Stimulated activated naive CD8-positive, alpha-beta T cell treated with anti-CD3 and anti-CD28 coated beads, Interleukin-15, Interleukin-2, amounts not matched to agents 100 ng/mL and 50 ng/mL, for 24 hours (primary cell): ENCODE data around the gene BRME1.
"Not testable (repeated sequence)": the region's sequence is repeated elsewhere in the genome, so short reads cannot be mapped to it uniquely, and the experiment has no call there.

ENCODE experiments used
- H3K27ac Mint-ChIP-seq: one replicate; pipeline ENCODE4 v1.8.0; 2021; ENCODE audit warnings: mild to moderate bottlenecking, mixed read lengths
- H3K27me3 Mint-ChIP-seq: one replicate; pipeline ENCODE4 v1.8.0; 2021; ENCODE audit warnings: mixed read lengths
- H3K36me3 Mint-ChIP-seq: one replicate; pipeline ENCODE4 v1.8.0; 2021; ENCODE audit warnings: low read depth, mixed read lengths
- H3K4me1 Mint-ChIP-seq: one replicate; pipeline ENCODE4 v1.8.0; 2021; ENCODE audit warnings: low read depth, mixed read lengths
- H3K4me3 Mint-ChIP-seq: one replicate; pipeline ENCODE4 v1.8.0; 2021; ENCODE audit warnings: mild to moderate bottlenecking, mixed read lengths
- H3K9me3 Mint-ChIP-seq: one replicate; pipeline ENCODE4 v1.8.0; 2021; ENCODE audit warnings: mixed read lengths

BRME1 gene

DNA sequence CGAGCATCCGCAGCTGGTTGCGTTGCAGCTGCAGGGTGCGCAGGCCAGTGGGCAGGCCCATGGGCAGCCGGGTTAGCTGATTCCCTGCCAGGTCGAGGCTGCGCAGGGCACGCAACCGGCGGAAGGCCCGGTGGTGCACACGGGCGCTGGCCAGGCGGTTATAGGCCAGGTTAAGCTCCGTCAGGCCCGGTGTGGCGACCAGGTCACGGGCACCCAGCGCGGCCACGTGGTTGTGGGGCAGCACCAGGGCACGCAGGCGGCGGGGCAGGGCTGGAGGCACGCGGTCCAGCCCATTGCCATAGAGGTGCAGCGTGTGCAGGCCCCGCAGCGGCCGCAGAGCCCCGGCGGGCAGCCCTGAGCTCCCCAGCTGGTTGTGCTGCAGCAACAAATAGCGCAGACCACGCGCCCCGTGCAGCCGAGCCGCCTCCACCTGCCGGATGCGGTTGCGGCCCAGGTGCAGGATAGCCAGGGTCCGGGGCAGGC is 27.0 kb upstream of the BRME1 start:
- Mint-ChIP-seq H3K36me3 (no peaks in the 10 kb centered on the region), H3K9me3 (no peaks in the 10 kb centered on the region), H3K27me3 (peaks cover 5% of the 10 kb centered on the region), H3K4me1 (no peaks in the 10 kb centered on the region), H3K27ac (no peak overlapping the region), H3K4me3 (no peak overlapping the region)

DNA sequence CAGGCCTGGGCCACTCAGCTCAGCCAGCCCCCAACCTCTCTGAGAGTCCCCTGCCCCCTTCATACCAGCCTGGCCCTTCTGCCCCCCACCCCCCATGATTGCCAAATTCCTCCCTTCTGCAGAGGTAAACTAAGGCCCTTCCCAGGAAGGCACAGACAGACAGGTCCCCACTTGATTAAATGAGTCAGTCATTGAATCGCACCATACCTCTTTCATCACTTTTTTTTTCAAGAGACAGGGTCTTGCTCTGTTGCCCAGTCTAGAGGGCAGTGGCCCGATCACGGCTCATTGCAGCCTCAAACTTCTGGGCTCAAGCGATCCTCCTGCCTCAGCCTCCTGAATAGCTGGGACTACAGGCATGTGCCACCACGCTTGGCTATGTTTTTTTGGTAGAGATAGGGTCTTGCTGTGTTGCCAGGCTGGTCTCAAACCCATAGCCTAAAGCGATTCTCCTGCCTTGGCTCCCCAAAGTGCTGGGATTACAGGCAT is 26.3 kb upstream of the BRME1 start:
- peaks cover 2% of the 10 kb centered on the region for H3K36me3 Mint-ChIP-seq
- no peaks in the 10 kb centered on the region for H3K9me3 Mint-ChIP-seq
- no peak overlapping the region for H3K4me3 Mint-ChIP-seq
- no peak overlapping the region for H3K27ac Mint-ChIP-seq
- H3K4me1 Mint-ChIP-seq = no peaks in the 10 kb centered on the region
- H3K27me3 Mint-ChIP-seq = peaks cover under 1% of the 10 kb centered on the region

DNA sequence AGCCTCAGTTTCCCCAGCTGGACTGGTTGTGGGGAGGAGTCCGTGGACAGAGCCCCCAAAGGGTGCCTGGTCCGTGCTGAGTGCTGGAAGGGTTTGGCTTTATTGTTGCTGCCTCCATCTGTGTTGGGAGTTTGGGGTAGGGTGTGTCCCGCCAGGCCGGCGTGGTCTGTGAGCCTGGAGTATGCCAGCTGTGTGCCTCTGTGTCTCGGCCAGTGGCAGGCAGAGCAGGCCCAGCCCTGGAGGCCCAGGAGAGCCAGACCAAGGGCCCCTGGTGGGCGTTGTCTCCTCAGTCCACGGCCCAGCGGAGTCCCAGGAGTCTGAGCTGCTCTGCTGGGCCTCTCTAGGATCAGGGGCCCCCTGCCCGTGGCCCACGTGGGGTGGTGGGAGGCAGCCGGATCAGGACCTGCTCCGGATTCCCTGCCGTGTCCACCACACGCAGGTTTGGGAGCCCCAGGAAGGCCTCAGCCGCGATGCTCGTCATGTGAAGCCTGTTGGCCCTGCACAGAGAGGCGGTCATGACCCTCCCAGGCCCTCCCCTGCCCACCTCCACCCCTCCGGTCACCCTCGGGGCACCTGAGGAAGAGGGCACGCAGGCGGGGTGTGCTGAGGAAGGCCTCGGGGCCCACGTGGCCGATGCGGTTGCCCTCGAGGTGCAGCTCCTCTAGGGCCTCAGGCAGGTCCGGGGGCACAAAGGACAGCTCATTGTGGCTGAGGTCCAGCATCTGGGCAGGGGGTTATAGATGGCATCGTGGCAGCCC is 25.7 kb upstream of the BRME1 start:
- H3K27ac Mint-ChIP-seq = no peak overlapping the region
- no peaks in the 10 kb centered on the region for H3K9me3 Mint-ChIP-seq
- H3K27me3 Mint-ChIP-seq = no peaks in the 10 kb centered on the region
- H3K36me3 Mint-ChIP-seq = peaks cover 5% of the 10 kb centered on the region
- no peak overlapping the region for H3K4me3 Mint-ChIP-seq
- no peaks in the 10 kb centered on the region for H3K4me1 Mint-ChIP-seq

DNA sequence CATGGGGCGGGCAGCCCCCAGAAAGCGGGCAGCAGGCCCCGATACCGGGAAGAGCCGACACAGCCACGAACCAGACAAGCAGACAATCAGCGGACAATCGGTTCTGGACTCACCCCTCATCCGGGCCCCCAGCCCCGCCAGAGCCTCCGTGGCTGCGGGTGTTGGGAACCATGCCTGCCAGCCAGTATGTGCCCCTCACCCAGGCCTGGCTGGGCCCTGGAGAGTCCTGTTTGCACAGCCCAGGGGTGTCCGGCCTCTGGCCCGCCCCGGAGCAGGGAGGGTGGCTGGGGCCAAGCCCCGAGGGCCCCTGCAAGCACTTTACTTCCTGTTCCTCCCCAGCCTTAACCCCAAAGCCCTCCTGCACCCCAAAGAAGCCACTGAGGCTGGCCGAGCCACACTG is 24.5 kb upstream of the BRME1 start:
- H3K9me3 Mint-ChIP-seq = no peaks in the 10 kb centered on the region

DNA sequence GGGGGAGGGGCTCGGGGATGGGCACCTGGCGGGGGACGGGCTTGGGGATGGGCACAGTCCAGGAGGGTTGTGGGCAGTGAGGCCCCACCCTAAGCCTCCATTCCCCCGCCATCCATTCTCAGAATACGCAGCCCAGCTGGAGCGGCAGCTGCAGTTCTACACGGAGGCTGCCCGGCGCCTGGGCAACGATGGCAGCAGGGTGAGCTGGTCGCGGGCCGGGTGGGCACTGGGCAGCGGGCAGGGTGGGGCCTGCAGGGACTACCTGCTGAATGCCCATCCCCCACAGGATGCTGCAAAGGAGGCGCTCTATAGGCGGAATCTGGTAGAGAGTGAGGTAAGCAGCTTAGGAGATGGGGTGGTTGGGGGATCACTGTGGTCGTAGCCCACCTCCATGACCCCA is 24.0 kb upstream of the BRME1 start:
- Mint-ChIP-seq H3K27me3 (no peaks in the 10 kb centered on the region), H3K4me3 (no peak overlapping the region), H3K9me3 (no peaks in the 10 kb centered on the region), H3K27ac (no peak overlapping the region), H3K4me1 (no peaks in the 10 kb centered on the region), H3K36me3 (peaks cover 6% of the 10 kb centered on the region)

More for the DNA sequence above, 24.5 kb upstream of the BRME1 start:
- no peaks in the 10 kb centered on the region for H3K27me3 Mint-ChIP-seq
- no peaks in the 10 kb centered on the region for H3K4me1 Mint-ChIP-seq
- no peak overlapping the region for H3K27ac Mint-ChIP-seq
- H3K36me3 Mint-ChIP-seq = peaks cover 5% of the 10 kb centered on the region
- H3K4me3 Mint-ChIP-seq = no peak overlapping the region

DNA sequence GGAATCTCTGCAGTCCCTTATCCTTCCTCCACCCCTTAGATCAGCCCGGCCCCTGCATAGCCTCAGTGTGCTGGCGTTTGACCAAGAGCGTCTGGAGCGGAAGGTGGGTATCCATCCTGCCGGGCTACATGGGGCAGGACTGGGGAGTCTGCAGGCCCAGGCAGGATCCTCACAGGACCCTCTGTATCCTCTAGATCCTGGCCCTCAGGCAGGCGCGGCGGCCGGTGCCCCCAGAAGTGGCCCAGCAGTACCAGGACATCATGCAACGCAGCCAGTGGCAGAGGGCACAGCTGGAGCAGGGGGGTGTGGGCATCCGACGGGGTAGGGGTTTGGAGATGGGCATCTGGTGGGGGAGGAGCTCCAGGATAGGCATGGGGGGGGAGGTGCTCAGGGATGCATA is 23.4 kb upstream of the BRME1 start:
- H3K4me3 Mint-ChIP-seq = no peak overlapping the region
- no peaks in the 10 kb centered on the region for H3K4me1 Mint-ChIP-seq
- no peaks in the 10 kb centered on the region for H3K27me3 Mint-ChIP-seq
- H3K36me3 Mint-ChIP-seq = peaks cover 10% of the 10 kb centered on the region
- no peaks in the 10 kb centered on the region for H3K9me3 Mint-ChIP-seq
- no peak overlapping the region for H3K27ac Mint-ChIP-seq

DNA sequence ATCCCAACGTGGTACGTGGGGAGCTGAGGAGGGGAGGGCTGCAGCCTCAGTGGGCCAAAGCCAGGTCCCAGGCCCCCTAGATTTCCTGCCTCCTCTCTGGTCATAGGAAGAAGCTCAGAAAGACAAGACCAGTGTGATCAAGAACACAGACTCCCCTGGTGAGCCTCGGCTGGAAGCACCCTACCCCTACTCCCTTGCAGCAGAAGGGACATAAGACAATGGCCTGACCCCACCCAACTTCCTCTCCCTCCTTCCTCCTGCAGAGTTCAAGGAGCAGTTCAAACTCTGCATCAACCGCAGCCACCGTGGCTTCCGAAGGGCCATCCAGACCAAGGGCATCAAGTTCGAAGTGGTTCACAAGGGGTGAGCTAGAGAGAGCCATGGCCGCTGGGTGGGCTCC is 20.8 kb upstream of the BRME1 start:
- H3K27ac Mint-ChIP-seq = no peak overlapping the region
- peaks cover 27% of the 10 kb centered on the region for H3K36me3 Mint-ChIP-seq

DNA sequence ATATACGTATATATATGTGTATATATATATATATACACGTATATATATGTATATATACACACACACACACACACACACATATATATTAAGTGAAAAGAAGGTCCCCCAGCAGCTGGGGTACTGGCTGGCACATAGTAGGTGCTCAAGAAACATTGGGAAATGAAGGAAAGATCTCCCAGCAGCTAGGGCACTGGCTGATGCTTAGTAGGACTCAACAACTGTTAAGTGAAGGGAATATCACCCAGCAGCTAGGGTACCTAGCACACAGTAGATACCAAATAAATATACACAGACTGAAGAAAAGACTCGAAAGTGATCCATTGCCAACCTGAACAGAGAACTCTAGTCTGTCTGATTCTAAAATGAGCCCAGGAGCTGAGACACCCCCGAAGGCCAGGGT is 20.1 kb upstream of the BRME1 start:
- Mint-ChIP-seq H3K27ac (no peak overlapping the region), H3K4me3 (no peak overlapping the region), H3K36me3 (peaks cover 34% of the 10 kb centered on the region), H3K4me1 (no peaks in the 10 kb centered on the region), H3K27me3 (no peaks in the 10 kb centered on the region), H3K9me3 (peaks cover 2% of the 10 kb centered on the region)

More for the DNA sequence above, 20.8 kb upstream of the BRME1 start:
- Mint-ChIP-seq H3K27me3 (no peaks in the 10 kb centered on the region), H3K9me3 (no peaks in the 10 kb centered on the region), H3K4me3 (no peak overlapping the region), H3K4me1 (no peaks in the 10 kb centered on the region)

DNA sequence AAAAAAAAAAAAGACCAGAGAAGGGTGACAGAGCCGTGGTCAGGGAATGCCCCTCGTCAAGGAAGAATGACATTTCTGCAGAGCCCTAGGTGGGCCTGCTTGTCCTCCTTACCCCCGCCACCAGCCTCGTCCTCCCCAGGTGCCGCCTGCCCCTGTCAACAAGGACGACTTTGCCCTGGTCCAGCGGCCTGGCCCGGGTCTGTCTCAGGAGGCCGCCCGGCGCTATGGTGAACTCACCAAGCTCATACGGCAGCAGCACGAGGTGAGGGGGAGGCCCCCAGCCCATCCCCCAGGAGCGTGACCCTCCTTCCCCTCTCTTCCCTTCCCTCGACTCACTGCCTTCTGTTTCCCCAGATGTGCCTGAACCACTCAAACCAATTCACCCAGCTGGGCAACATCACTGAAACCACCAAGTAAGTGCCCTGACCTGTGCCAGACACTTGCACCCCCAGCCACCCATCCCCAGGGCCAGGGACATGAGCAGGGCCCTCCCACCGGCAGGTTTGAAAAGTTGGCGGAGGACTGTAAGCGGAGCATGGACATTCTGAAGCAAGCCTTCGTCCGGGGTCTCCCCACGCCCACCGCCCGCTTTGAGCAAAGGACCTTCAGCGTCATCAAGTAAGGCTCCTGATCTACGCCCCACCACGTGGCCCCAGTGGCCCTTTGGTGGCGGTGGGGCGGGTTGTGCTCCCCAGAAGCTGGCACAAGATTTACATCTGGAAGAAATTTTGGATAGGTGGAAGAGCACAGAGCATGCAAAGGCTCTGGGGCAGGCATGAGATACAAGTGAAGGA is 17.5 kb upstream of the BRME1 start:
- H3K9me3 Mint-ChIP-seq = peaks cover 5% of the 10 kb centered on the region
- H3K27me3 Mint-ChIP-seq = no peaks in the 10 kb centered on the region
- H3K36me3 Mint-ChIP-seq = peaks cover 43% of the 10 kb centered on the region
- no peak overlapping the region for H3K4me3 Mint-ChIP-seq
- H3K4me1 Mint-ChIP-seq = no peaks in the 10 kb centered on the region
- H3K27ac Mint-ChIP-seq = no peak overlapping the region

DNA sequence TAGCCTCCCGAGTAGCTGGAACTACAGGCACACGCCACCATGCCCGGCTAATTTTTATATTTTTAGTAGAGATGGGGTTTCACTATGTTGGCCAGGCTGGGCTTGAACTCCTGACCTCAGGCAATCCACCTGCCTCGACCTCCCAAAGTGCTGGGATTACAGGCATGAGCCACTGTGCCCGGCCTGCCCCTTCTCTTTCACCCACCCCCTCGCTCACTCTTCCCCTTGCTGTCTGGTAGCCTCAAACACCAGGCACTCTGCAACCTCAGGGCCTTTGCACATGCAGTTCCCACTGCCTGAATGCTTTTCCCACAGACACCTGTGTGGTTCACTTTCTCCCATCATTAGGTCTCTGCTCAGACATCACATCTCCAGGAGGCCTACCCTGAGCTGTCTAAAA is 16.2 kb upstream of the BRME1 start:
- not testable (repeated sequence) for H3K27ac Mint-ChIP-seq, H3K4me1 Mint-ChIP-seq, H3K27me3 Mint-ChIP-seq, H3K4me3 Mint-ChIP-seq, H3K9me3 Mint-ChIP-seq
- peaks cover 45% of the 10 kb centered on the region for H3K36me3 Mint-ChIP-seq

DNA sequence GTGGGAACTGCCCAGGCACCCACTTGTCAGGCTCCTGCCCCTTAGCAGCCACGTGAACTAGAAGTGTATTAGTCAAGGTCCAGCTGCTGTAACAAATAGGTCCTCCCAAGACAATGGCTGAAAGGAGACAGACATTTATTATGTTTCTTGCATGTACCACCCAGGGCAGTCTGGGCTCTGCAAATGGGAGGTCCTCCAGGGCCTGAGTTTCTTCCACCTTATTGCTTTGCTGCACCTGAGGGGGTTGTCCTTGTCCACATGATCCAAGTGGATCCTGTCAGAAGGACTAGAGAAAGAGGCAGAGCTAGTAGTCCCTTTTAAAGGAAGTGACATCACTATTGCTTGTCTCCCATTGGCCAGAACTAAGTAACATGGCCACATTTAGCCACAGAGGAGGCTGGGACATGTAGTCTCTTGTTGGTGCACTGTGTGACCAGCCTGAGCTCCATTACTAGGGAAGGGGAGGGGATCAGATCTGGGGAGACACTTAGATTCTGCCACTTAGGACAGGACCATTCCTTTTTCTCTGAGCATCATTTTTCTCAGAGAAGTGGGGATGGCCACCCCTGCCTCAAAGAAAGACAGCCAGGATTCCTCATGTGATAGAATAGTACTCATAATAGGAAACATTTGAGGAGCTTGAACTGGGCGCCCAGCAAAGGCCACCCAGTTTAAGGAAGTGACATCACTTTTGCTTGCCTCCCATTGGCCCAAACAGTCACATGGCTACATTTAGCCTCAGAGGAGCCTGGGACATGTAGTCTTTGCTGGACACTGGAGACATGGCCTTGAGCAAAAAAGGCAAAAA is 15.2 kb upstream of the BRME1 start:
- no peak overlapping the region for H3K27ac Mint-ChIP-seq
- H3K36me3 Mint-ChIP-seq = peaks cover 44% of the 10 kb centered on the region
- H3K9me3 Mint-ChIP-seq = peaks cover 5% of the 10 kb centered on the region
- no peaks in the 10 kb centered on the region for H3K4me1 Mint-ChIP-seq
- H3K4me3 Mint-ChIP-seq = no peak overlapping the region
- no peaks in the 10 kb centered on the region for H3K27me3 Mint-ChIP-seq

DNA sequence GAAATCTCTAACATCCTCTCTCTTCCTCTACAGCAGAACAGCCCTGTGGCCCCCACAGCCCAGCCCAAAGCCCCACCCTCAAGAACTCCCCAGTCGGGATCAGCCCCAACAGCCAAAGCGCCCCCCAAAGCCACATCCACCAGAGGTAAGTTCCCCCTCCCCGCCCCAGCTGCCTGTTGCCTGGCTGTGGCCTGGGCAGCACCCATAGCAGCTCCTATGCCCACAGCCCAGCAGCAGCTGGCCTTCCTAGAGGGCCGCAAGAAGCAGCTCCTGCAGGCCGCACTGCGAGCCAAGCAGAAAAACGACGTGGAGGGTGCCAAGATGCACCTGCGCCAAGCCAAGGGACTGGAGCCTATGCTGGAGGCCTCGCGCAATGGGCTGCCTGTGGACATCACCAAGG is 14.6 kb upstream of the BRME1 start:
- H3K9me3 Mint-ChIP-seq = peaks cover 5% of the 10 kb centered on the region
- no peaks in the 10 kb centered on the region for H3K27me3 Mint-ChIP-seq
- H3K4me1 Mint-ChIP-seq = no peaks in the 10 kb centered on the region
- H3K36me3 Mint-ChIP-seq = peaks cover 44% of the 10 kb centered on the region
- H3K27ac Mint-ChIP-seq = no peak overlapping the region
- H3K4me3 Mint-ChIP-seq = no peak overlapping the region

DNA sequence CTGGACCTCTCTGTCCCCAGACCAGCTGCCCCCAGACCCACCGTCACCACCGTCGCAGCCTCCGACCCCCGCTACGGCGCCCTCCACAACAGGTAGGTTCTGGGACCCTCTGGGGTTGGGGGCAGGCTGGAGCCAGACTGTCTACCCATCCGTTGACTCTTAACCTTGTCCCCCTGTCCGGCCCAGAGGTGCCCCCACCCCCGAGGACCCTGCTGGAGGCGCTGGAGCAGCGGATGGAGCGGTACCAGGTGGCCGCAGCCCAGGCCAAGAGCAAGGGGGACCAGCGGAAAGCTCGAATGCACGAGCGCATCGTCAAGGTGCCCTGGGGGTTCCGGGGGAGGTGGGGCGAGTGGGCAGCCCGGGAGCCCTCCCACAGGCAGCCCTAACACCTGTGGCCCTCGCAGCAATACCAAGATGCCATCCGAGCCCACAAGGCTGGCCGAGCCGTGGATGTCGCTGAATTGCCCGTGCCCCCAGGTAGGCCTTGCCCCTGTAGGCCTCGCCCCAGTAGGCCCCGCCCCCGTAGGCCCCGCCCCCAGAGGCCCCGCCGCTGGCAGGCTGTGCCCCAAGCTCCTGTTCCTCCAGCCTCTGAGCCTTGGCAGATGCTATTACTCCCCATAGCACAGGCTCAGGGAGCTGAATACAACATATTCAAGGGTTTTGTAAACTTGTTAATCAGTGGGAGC is 13.0 kb upstream of the BRME1 start:
- H3K9me3 Mint-ChIP-seq = peaks cover 5% of the 10 kb centered on the region
- peaks cover 44% of the 10 kb centered on the region for H3K36me3 Mint-ChIP-seq
- H3K4me3 Mint-ChIP-seq = no peak overlapping the region
- no peaks in the 10 kb centered on the region for H3K4me1 Mint-ChIP-seq
- H3K27ac Mint-ChIP-seq = no peak overlapping the region
- H3K27me3 Mint-ChIP-seq = no peaks in the 10 kb centered on the region

DNA sequence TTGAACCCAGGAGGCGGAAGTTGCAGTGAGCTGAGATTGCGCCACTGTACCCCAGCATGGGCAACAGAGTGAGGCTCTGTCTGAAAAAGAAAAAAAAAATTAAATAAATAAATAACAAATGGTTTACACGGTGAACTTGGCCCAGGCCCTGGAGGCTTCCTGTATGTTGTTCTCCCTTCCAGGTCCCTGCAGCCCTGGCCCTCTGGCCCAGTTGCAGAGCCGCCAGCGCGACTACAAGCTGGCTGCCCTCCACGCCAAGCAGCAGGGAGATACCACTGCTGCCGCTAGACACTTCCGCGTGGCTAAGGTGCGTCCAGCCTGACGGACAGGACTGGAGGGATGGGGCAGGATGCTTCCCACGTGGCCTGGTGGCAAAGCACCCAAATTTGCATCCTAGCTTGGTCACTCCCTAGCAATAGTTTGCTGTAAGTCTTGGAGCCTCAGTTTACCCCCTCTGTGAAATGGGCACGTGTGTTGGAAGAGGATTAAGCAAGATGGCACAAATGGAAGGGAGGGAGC is 12.0 kb upstream of the BRME1 start:
- Mint-ChIP-seq H3K4me3 (no peak overlapping the region), H3K4me1 (no peaks in the 10 kb centered on the region), H3K36me3 (peaks cover 39% of the 10 kb centered on the region), H3K27me3 (no peaks in the 10 kb centered on the region), H3K9me3 (peaks cover 5% of the 10 kb centered on the region), H3K27ac (no peak overlapping the region)
